Tibial artery (tissue), 4 donors: ENCODE results near the gene CMTR1.
"Not testable (repeated sequence)": the region's sequence is repeated elsewhere in the genome, so short reads cannot be mapped to it uniquely, and the experiment has no call there.

ENCODE experiments used
- DNase-seq, 2 donors: peaks; one replicate each; pipeline ENCODE4 v3.0.0-alpha.2; 2019
- H3K27ac ChIP-seq, 2 donors: fragments of 200-600 bp; sonication (generic) in 1 of 2; 1 replicate in 1 of 2; 2 replicates in 1 of 2; pipeline ENCODE4 v1.5.1; 2018 to 2019; ENCODE audit warnings: mild to moderate bottlenecking in 1 of 2
- H3K27me3 ChIP-seq, 2 donors: fragments of 200-600 bp; sonication (generic) in 1 of 2; one replicate each; pipeline versions ENCODE4 v1.5.1 to v1.6.0; 2016 to 2019
- H3K36me3 ChIP-seq, 3 donors: fragments of 200-600 bp; sonication (generic) in 2 of 3; one replicate each; pipeline ENCODE4 v1.5.1; 2016 to 2019; ENCODE audit warnings: mild to moderate bottlenecking in 2 of 3
- H3K4me1 ChIP-seq, 4 donors: fragments of 200-600 bp; sonication (generic) in 2 of 4; 1 replicate in 3 of 4; 2 replicates in 1 of 4; pipeline ENCODE4 v1.5.1; 2016 to 2019
- H3K4me3 ChIP-seq, 2 donors: fragments of 200-600 bp; sonication (generic) in 1 of 2; 1 replicate in 1 of 2; 2 replicates in 1 of 2; pipeline ENCODE4 v1.5.1; 2018 to 2019; ENCODE audit warnings: mild to moderate bottlenecking in 2 of 2
- H3K9me3 ChIP-seq, 3 donors: fragments of 200-600 bp; sonication (generic) in 1 of 3; one replicate each; pipeline ENCODE4 v1.5.1; 2016 to 2019
- CTCF ChIP-seq, 2 experiments: fragments of 200-600 bp in 1 of 2; fragments of 450-650 bp in 1 of 2; IDR thresholded peaks; one replicate each; pipeline ENCODE4 v1.5.1; 2017 to 2019; ENCODE audit warnings: antibody characterized with exemption in 2 of 2, mild to moderate bottlenecking in 1 of 2, moderate library complexity in 1 of 2
- intact Hi-C: fragments of 100-400 bp; cut with DNase I; formaldehyde crosslinking; loops from one replicate; pipeline ENCODE4 v1.15.0; 2023; ENCODE audit warnings: low total_unique reads

Gene CMTR1

GRCh38 chr6:37496951-37497885, 64.2 kb downstream of the CMTR1 start:
- Histone ChIP-seq H3K36me3 (no peaks in the 10 kb centered on the region), H3K27me3 (no peaks in the 10 kb centered on the region), H3K4me1 (peaks cover 0 to 8% (median 6%) of the 10 kb centered on the region in 4 donors), H3K9me3 (no peaks in the 10 kb centered on the region), H3K27ac (no peak overlapping the region), H3K4me3 (no peak overlapping the region)
- no peak for TF ChIP-seq CTCF (IDR thresholded peaks at IDR 0.05)
- DNase-seq, result no peak
- intact Hi-C loops, result no loop called here

GRCh38 chr6:37499433-37500293, 66.6 kb downstream of the CMTR1 start, which contains the start of gene CCDC167:
Gene CCDC167, minus strand, starts transcription at chr6:37499893. Its CDS starts 30 bp downstream, at chr6:37499863.
- no peaks in the 10 kb centered on the region for H3K36me3 ChIP-seq
- no peak for TF ChIP-seq CTCF (IDR thresholded peaks at IDR 0.05)
- no peaks in the 10 kb centered on the region for H3K27me3 ChIP-seq
- H3K4me1 ChIP-seq, result peaks cover 0 to 8% (median 6%) of the 10 kb centered on the region in 4 donors
- no peaks in the 10 kb centered on the region for H3K9me3 ChIP-seq
- intact Hi-C loops, result no loop called here
- H3K4me3 ChIP-seq, result peak within 1 kb of the TSS; percentile 65 to 70
- peak; percentile 94 to 95 for DNase-seq
- H3K27ac ChIP-seq, result peak within 1 kb of the TSS; percentile 23 to 60

GRCh38 chr6:37500294-37500608, 67.2 kb downstream of the CMTR1 start:
- Histone ChIP-seq H3K4me1 (peaks cover 0 to 8% (median 6%) of the 10 kb centered on the region in 4 donors), H3K9me3 (no peaks in the 10 kb centered on the region), H3K27ac (no peak overlapping the region), H3K4me3 (peak overlapping the region; percentile 65 to 70), H3K36me3 (no peaks in the 10 kb centered on the region), H3K27me3 (no peaks in the 10 kb centered on the region)
- no peak for TF ChIP-seq CTCF (IDR thresholded peaks at IDR 0.05)
- no peak for DNase-seq
- intact Hi-C loops, result no loop called here

- H3K27me3 ChIP-seq, H3K4me3 ChIP-seq, intact Hi-C loops, H3K27ac ChIP-seq, DNase-seq, H3K36me3 ChIP-seq, H3K9me3 ChIP-seq, H3K4me1 ChIP-seq: not testable (repeated sequence)
Observed at GRCh38 chr6:37500904-37501303, 67.9 kb downstream of the CMTR1 start.

- TF ChIP-seq CTCF (IDR thresholded peaks at IDR 0.05), result no peak
- Histone ChIP-seq H3K36me3 (no peaks in the 10 kb centered on the region), H3K4me3 (no peak overlapping the region), H3K27ac (no peak overlapping the region), H3K4me1 (peaks cover 0 to 8% (median 6%) of the 10 kb centered on the region in 4 donors), H3K9me3 (no peaks in the 10 kb centered on the region), H3K27me3 (no peaks in the 10 kb centered on the region)
- no peak for DNase-seq
- intact Hi-C loops, result no loop called here
Observed at GRCh38 chr6:37501632-37502491, 68.8 kb downstream of the CMTR1 start.
